AG09309 (cell line): ENCODE measurements around the gene RIC8B.

Experiments used
- DNase-seq: peaks from one replicate; pipeline ENCODE4 v3.0.0-alpha.2; 2010; ENCODE audit warnings: low read depth
- H3K4me3 ChIP-seq: 2 replicates; pipeline ENCODE4 v1.5.1; 2011; ENCODE audit warnings: mild to moderate bottlenecking, low read depth, low read length, moderate library complexity; ENCODE audit not compliant: control insufficient read depth
- TF ChIP-seq, protein P1 (sequence below): IDR thresholded peaks from 2 replicates; pipeline ENCODE4 v1.5.1; 2011; ENCODE audit warnings: mild to moderate bottlenecking, low read depth, low read length, inconsistent platforms; ENCODE audit not compliant: insufficient read depth, control insufficient read depth; ENCODE audit errors: missing control alignments

RIC8B gene

DNA sequence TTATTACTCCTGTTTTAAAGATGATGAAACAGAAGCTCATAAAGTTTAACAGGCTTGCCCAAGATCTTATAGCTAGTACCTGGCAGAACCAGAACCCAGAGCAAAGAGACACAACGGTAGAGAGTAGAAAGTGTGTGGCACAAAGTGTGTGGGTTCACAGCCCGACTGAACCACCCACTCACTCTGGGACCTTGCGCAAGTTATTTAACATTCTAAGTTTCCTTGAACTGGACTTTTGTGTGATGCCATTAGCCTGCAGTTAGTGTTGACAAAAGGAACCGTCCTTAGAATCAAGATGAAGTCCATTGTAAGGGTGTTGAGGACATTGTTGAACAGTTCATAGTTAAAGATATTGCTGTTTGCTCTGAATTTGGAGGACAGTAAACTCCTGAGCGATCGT, 29.9 kb upstream of the RIC8B start:
- TF ChIP-seq, protein P1, sequence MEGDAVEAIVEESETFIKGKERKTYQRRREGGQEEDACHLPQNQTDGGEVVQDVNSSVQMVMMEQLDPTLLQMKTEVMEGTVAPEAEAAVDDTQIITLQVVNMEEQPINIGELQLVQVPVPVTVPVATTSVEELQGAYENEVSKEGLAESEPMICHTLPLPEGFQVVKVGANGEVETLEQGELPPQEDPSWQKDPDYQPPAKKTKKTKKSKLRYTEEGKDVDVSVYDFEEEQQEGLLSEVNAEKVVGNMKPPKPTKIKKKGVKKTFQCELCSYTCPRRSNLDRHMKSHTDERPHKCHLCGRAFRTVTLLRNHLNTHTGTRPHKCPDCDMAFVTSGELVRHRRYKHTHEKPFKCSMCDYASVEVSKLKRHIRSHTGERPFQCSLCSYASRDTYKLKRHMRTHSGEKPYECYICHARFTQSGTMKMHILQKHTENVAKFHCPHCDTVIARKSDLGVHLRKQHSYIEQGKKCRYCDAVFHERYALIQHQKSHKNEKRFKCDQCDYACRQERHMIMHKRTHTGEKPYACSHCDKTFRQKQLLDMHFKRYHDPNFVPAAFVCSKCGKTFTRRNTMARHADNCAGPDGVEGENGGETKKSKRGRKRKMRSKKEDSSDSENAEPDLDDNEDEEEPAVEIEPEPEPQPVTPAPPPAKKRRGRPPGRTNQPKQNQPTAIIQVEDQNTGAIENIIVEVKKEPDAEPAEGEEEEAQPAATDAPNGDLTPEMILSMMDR, result no peak

DNA sequence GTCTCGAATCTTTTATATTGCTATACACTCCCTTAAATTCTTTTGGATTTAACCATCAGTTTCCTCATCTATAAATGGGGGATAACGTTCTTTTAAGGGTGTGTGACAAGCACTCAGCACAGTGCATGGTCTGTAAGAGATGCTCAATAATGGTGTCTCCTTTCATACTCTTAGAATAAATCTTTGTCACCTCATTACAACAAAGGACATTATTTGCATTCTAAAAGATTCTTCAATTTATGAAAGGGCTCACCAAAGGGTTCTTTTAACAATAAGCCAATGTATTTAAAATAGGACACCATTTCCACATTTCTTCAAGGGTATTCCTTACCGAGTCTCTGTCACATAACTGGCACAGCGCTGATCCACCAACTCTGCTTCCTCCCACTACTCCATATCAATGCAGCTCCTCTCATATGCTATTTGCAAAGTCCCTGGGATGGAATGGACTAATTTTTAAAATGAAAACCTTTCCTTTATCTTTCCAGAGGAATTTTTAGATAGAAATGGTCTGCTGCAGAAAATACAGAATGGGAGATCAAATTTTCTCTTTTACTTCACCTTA, 29.2 kb upstream of the RIC8B start:
- TF ChIP-seq, protein P1, result no peak
- H3K4me3 ChIP-seq, result no peak overlapping the region
- DNase-seq, result no peak

More for the DNA sequence above, 29.9 kb upstream of the RIC8B start:
- H3K4me3 ChIP-seq, result no peak overlapping the region
- no peak for DNase-seq

DNA sequence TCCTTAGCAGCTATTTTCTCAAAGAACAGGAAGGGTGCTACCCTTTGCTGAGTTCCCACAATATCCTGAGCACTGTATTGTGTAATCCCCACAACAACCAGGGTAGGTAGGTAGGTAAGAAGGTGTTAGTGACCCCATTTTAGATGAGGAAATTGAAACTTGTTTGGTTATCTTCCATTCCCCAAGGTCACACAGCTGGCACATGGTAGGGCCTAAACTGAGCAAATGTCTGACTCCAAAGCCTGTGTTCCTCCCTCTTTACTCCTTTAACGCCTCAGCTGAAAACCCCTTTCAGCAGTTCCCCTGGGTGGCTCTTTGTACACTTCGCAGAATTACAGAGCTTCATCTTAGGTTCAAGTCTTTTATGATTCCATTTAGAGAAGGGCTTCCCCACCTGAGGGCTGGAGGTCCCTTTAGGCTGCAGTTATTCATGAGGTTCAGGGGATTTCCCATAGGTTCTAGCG, 26.5 kb upstream of the RIC8B start:
- H3K4me3 ChIP-seq, result no peak overlapping the region
- DNase-seq, result no peak
- TF ChIP-seq, protein P1, result no peak

DNA sequence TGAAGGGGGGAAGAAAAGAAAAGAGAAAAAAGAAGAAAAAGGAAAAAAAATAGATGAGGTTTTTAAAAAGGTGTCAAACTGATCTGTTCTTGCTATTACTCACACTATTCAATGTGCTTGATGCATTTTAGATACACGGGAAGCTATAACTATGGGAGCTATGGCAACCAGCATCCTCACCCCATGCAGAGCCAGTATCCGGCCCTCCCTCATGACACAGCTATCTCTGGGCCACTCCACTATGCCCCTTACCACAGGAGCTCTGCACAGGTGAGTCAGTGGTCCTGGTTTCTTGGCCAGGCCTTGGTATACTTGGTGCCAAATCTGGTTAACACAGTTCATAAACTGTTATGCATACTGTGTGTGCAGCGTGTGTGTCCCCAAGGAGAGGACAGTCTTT, 24.0 kb upstream of the RIC8B start:
- TF ChIP-seq, protein P1, result no peak
- no peak for DNase-seq
- H3K4me3 ChIP-seq, result no peak overlapping the region

DNA sequence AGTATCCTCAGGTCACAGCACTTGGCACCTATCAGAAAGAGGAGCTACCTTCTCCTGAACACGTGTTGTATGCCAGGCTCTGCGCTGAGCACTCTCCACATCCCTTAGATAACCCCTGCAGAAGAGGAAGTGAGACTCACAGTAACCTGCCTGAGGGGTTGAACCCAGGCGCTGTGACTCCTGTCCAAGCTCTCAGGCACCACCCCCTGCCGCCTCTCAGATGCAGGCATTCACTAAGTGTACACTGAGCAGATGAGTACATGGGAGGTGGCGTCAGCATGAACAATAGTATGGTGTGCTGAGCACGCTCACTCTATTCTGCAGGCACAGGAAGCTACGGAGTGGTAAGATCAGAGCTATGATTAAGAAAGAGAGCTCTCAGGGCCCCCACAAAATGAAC, 21.0 kb upstream of the RIC8B start:
- TF ChIP-seq, protein P1, result no peak
- H3K4me3 ChIP-seq, result no peak overlapping the region
- no peak for DNase-seq

DNA sequence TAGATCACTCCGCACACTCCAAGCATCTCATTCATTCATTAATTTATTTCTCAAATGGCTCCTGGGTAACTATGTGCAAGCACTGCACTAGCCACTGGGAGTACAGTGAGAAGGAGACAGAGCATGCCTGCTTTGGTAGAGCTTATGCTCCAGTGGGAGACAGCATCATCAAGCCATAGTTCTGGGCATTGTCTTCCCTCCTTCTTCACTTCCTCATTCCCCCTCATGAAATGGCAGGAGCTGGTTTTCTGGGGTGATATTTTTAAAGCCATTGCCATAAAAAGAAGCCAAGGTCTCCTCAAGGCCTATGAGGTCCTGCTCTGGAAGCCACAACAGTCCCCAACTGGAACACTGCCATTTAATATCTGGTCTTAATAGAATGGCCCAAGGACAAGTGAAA, 20.2 kb upstream of the RIC8B start:
- TF ChIP-seq, protein P1, result no peak
- DNase-seq, result no peak
- H3K4me3 ChIP-seq, result no peak overlapping the region
